OCI-LY3 (cell line): ENCODE data around the gene APOL4.

Experiments
- H2AFZ ChIP-seq: fragments of 200-600, 300-600 bp; shearing (Covaris generic); 2 replicates; pipeline ENCODE4 v1.6.0; 2014; ENCODE audit warnings: antibody characterized with exemption, low read depth, low read length
- H3K27ac ChIP-seq: fragments of 200-600, 300-600 bp; sonication (generic); 2 replicates; pipeline ENCODE4 v1.5.1; 2014; ENCODE audit warnings: mild to moderate bottlenecking, low read length, moderate library complexity, mixed read lengths
- H3K27me3 ChIP-seq: fragments of 200-600, 300-600 bp; sonication (generic); 2 replicates; pipeline ENCODE4 v1.6.1; 2014; ENCODE audit warnings: low read depth, low read length, mixed read lengths
- H3K36me3 ChIP-seq: fragments of 200-600, 300-600 bp; sonication (generic); replicated peaks from 2 replicates; pipeline ENCODE3; 2014; ENCODE audit warnings: low read depth, low read length, mixed read lengths
- H3K4me1 ChIP-seq: fragments of 300-600, 200-600 bp; sonication (generic); 2 replicates; pipeline ENCODE4 v1.6.1; 2014; ENCODE audit warnings: low read length, mixed read lengths
- H3K4me2 ChIP-seq: fragments of 200-600, 300-600 bp; sonication (generic); 2 replicates; pipeline ENCODE4 v1.6.1; 2014; ENCODE audit warnings: low read length, mixed read lengths
- H3K4me3 ChIP-seq: fragments of 300-600, 200-600 bp; sonication (generic); 2 replicates; pipeline ENCODE4 v1.5.1; 2014; ENCODE audit warnings: antibody characterized with exemption, mild to moderate bottlenecking, low read length, moderate library complexity
- H3K79me2 ChIP-seq: fragments of 300-600, 200-600 bp; shearing (Covaris generic); 2 replicates; pipeline ENCODE4 v1.6.1; 2014; ENCODE audit warnings: mild to moderate bottlenecking, low read length, mixed read lengths
- H3K9ac ChIP-seq: fragments of 300-600, 200-600 bp; shearing (Covaris generic); 2 replicates; pipeline ENCODE4 v1.6.0; 2014; ENCODE audit warnings: mild to moderate bottlenecking, low read length, moderate library complexity
- H3K9me3 ChIP-seq: fragments of 200-600, 300-600 bp; shearing (Covaris generic); 2 replicates; pipeline ENCODE4 v1.6.1; 2014; ENCODE audit warnings: low read length, mixed read lengths; ENCODE audit not compliant: insufficient read depth
- H4K20me1 ChIP-seq: fragments of 200-600, 300-600 bp; sonication (generic); 2 replicates; pipeline ENCODE4 v1.6.1; 2016; ENCODE audit warnings: low read length, mixed read lengths; ENCODE audit not compliant: insufficient read depth
- EZH2phosphoT487 ChIP-seq: fragments of 200-600 bp; shearing (Covaris generic); IDR thresholded peaks from 2 replicates; pipeline ENCODE4 v1.6.1; 2018; ENCODE audit warnings: antibody characterized with exemption, mixed run types, low read depth
- TF ChIP-seq, protein P1 (sequence below): fragments of 200-600, 300-600 bp; sonication (generic); IDR thresholded peaks from 2 replicates; pipeline ENCODE4 v1.5.1; 2014; ENCODE audit warnings: antibody characterized with exemption, low read length, low read depth

APOL4 gene

DNA sequence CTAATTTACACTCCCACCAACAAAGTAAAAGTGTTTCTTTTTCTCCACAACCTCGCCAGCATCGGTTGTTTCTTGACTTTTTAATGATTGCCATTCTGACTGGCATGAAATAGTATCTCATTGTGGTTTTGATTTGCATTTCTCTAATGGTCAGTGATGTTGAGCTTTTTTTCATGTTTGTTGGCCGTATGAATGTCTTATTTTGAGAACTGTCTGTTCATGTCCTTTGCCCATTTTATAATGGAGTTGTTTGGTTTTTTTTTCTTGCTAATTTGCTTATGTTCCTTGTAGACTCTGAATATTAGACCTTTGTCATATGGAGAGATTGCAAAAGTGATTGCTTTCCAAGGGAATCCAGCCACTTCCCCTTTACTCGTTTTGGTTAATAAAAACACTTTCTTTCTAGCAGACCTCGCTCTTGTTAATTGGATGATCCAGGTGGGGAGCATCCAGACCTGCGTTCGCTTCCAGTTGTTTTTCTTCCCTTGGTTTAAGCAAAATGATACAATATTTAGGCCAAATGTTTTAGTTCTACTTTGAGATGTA is 17.1 kb upstream of the APOL4 start:
- TF ChIP-seq, protein P1, sequence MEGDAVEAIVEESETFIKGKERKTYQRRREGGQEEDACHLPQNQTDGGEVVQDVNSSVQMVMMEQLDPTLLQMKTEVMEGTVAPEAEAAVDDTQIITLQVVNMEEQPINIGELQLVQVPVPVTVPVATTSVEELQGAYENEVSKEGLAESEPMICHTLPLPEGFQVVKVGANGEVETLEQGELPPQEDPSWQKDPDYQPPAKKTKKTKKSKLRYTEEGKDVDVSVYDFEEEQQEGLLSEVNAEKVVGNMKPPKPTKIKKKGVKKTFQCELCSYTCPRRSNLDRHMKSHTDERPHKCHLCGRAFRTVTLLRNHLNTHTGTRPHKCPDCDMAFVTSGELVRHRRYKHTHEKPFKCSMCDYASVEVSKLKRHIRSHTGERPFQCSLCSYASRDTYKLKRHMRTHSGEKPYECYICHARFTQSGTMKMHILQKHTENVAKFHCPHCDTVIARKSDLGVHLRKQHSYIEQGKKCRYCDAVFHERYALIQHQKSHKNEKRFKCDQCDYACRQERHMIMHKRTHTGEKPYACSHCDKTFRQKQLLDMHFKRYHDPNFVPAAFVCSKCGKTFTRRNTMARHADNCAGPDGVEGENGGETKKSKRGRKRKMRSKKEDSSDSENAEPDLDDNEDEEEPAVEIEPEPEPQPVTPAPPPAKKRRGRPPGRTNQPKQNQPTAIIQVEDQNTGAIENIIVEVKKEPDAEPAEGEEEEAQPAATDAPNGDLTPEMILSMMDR = no peak
- no peak for TF ChIP-seq EZH2phosphoT487
- H3K27me3 ChIP-seq = peaks cover 30% of the 10 kb centered on the region
- no peaks in the 10 kb centered on the region for H3K79me2 ChIP-seq
- no peak overlapping the region for H3K4me2 ChIP-seq
- no peak overlapping the region for H3K9ac ChIP-seq
- peaks cover 14% of the 10 kb centered on the region for H3K4me1 ChIP-seq
- no peaks in the 10 kb centered on the region for H3K36me3 ChIP-seq
- no peak overlapping the region for H3K27ac ChIP-seq
- no peak overlapping the region for H2AFZ ChIP-seq
- no peaks in the 10 kb centered on the region for H4K20me1 ChIP-seq
- no peak overlapping the region for H3K4me3 ChIP-seq
- no peaks in the 10 kb centered on the region for H3K9me3 ChIP-seq

DNA sequence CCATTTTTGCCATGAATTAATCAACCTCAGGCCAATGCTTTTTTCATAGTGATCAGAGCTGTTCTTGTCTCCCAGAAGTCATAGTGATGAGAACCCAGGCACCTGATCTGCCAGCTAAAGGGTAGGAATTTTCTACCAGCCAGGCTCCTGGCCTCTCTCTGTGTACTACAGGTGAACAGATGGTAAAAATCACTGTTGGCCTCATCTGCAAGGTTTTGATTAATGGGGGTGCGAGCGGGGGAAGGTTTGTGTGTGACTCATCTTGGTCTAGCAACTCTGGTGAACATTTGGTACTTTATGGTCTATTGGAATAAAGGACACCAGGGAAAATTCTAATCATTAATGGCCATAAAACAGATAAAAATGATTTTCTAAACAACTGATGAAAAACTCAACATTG is 14.4 kb upstream of the APOL4 start:
- no peak overlapping the region for H3K4me2 ChIP-seq
- H3K79me2 ChIP-seq = no peaks in the 10 kb centered on the region
- H4K20me1 ChIP-seq = no peaks in the 10 kb centered on the region
- no peak for TF ChIP-seq EZH2phosphoT487
- TF ChIP-seq, protein P1 = no peak
- no peaks in the 10 kb centered on the region for H3K9me3 ChIP-seq
- no peak overlapping the region for H3K9ac ChIP-seq
- H3K36me3 ChIP-seq = no peaks in the 10 kb centered on the region
- peaks cover 15% of the 10 kb centered on the region for H3K4me1 ChIP-seq
- H3K27me3 ChIP-seq = peaks cover 36% of the 10 kb centered on the region
- no peak overlapping the region for H3K27ac ChIP-seq
- H2AFZ ChIP-seq = no peak overlapping the region
- H3K4me3 ChIP-seq = no peak overlapping the region

DNA sequence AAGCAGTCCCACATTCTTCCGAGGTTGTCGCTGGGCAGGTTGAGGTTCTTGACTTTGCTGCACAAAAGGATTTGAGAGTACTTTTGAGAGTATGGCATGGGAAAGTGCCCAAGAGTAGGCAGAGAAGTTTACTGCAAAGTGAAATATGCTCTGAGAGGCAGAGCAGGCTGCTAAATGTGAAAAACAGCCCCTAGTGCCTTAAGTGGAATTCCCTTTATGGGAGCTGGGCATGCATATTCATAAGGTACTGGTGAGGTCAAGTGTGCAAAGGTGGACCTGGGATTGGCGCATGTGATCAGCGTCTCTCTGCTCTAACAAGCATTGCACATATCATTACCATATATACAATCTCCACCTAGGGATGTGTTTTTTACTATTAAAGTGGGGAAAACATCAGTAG is 12.0 kb upstream of the APOL4 start:
- no peaks in the 10 kb centered on the region for H4K20me1 ChIP-seq
- H3K4me2 ChIP-seq = no peak overlapping the region
- no peaks in the 10 kb centered on the region; the same call in 1 of the 2 replicates for H3K9me3 ChIP-seq
- no peak overlapping the region for H3K4me3 ChIP-seq
- H3K27ac ChIP-seq = no peak overlapping the region
- no peaks in the 10 kb centered on the region for H3K36me3 ChIP-seq
- peaks cover 33% of the 10 kb centered on the region for H3K27me3 ChIP-seq
- peaks cover 27% of the 10 kb centered on the region for H3K4me1 ChIP-seq
- no peak overlapping the region for H3K9ac ChIP-seq
- no peaks in the 10 kb centered on the region for H3K79me2 ChIP-seq
- H2AFZ ChIP-seq = no peak overlapping the region
- TF ChIP-seq, protein P1 = no peak
- TF ChIP-seq EZH2phosphoT487 = no peak

DNA sequence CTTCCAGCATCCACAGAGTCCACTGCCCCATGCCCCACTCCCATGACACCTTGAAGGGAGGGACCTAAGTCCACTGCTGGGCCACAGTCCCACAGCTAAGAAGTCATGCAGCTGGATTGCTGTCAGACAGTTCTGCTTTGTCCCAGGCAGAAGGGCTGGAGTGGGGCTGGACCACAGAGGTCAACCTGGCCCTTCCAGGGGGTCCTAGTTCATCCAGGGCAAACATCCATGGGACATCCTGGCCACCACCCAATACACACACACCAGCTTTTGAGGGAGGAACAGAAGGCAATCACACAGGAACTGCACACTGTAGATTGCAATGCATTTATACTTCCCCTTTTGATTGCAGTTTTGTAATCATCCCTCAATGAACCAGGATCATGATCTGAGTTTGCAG is 11.3 kb upstream of the APOL4 start:
- Histone ChIP-seq H3K4me2 (no peak overlapping the region), H4K20me1 (no peaks in the 10 kb centered on the region), H3K79me2 (no peaks in the 10 kb centered on the region), H3K27ac (no peak overlapping the region), H3K4me3 (no peak overlapping the region), H2AFZ (no peak overlapping the region), H3K36me3 (no peaks in the 10 kb centered on the region), H3K27me3 (peaks cover 33% of the 10 kb centered on the region), H3K9me3 (no peaks in the 10 kb centered on the region; the same call in 1 of the 2 replicates), H3K9ac (no peak overlapping the region), H3K4me1 (peaks cover 27% of the 10 kb centered on the region)
- TF ChIP-seq EZH2phosphoT487 = no peak
- TF ChIP-seq, protein P1 = no peak
